Superior temporal gyrus (tissue), 1 donor: ENCODE measurements around the gene CD320.
A peak's percentile ranks its signal among the peaks of the same experiment; 100 is the strongest.
"Not testable (repeated sequence)": the region's sequence is repeated elsewhere in the genome, so short reads cannot be mapped to it uniquely, and the experiment has no call there.

Experiments
- DNase-seq: peaks from one replicate; pipeline ENCODE4 v3.0.0-alpha.2; 2016; ENCODE audit errors: extremely low spot score

The CD320 gene

GRCh38 chr19:8333767-8334457 is 25.8 kb upstream of the CD320 start:
- no peak for DNase-seq

- no peak for DNase-seq
Observed at GRCh38 chr19:8332976-8333766, 25.0 kb upstream of the CD320 start.

- no peak for DNase-seq
Observed at GRCh38 chr19:8331263-8331845, 23.2 kb upstream of the CD320 start.

GRCh38 chr19:8329996-8330395 is 21.8 kb upstream of the CD320 start:
- no peak for DNase-seq

- no peak for DNase-seq
Observed at GRCh38 chr19:8325454-8325853, 17.3 kb upstream of the CD320 start.

- DNase-seq, result no peak
Observed at GRCh38 chr19:8324186-8325050, 16.3 kb upstream of the CD320 start.

- DNase-seq, result no peak
Observed at GRCh38 chr19:8323781-8324185, 15.6 kb upstream of the CD320 start.

GRCh38 chr19:8322638-8322997 is 14.5 kb upstream of the CD320 start:
- DNase-seq, result no peak

GRCh38 chr19:8321986-8322637 is 14.0 kb upstream of the CD320 start:
- no peak for DNase-seq

- DNase-seq, result peak; percentile 99
Observed at GRCh38 chr19:8321067-8321985, 13.2 kb upstream of the CD320 start, which contains the start of the genes NDUFA7 and RPS28. TSS of gene NDUFA7 (minus strand) at chr19:8321375. CDS start at chr19:8321358, 17 bp downstream. TSS of gene RPS28 (plus strand) at chr19:8321496. CDS start at chr19:8321531, 35 bp downstream.

GRCh38 chr19:8320564-8321066 is 12.5 kb upstream of the CD320 start:
- DNase-seq, result no peak

- DNase-seq, result no peak
Observed at GRCh38 chr19:8319807-8320520, 11.8 kb upstream of the CD320 start.

- DNase-seq, result not testable (repeated sequence)
Observed at GRCh38 chr19:8318835-8319234, 10.7 kb upstream of the CD320 start.

GRCh38 chr19:8316351-8317125 is 8.4 kb upstream of the CD320 start:
- no peak for DNase-seq

- DNase-seq, result not testable (repeated sequence)
Observed at GRCh38 chr19:8314981-8315640, 7.0 kb upstream of the CD320 start.

GRCh38 chr19:8311461-8312260 is 3.5 kb upstream of the CD320 start:
- DNase-seq, result no peak
